IMR-90 (cell line): ENCODE data around the gene IL13RA1. TPM values are rescaled to one million over a fixed set of nuclear protein-coding genes. Genes with fewer than 3 reads are reported as not detected.
A peak's percentile ranks its signal among the peaks of the same experiment; 100 is the strongest.

Experiments
- ATAC-seq: fragments of 200-7000 bp; cut with Tn5 transposase; 2 replicates; pipeline ENCODE4 v1.9.1; 2020; ENCODE audit warnings: low read depth, mild to moderate bottlenecking, moderate library complexity
- BruUV-seq: library from RNA; stranded (reverse); fragments of 400-500 nt; replicated peaks from 2 replicates; lab custom pipeline; 2021; lab: Mats Ljungman, UMichigan
- CTCF ChIA-PET: fragments of 300-600 bp; formaldehyde crosslinking; extraction: SDS; loops from one replicate; lab custom pipeline; 2021; ENCODE audit warnings: antibody characterized with exemption; lab: Yijun Ruan, JAX
- POLR2A ChIA-PET: fragments of 300-600 bp; sonication (Branson Sonifier 250); formaldehyde crosslinking; loops from one replicate; lab custom pipeline; 2022; ENCODE audit warnings: antibody characterized with exemption; ENCODE audit not compliant: unreplicated experiment; lab: Charles Lee
- DNase-seq: peaks from one replicate; pipeline ENCODE4 v3.0.0; 2013
- H2AFZ ChIP-seq: replicated peaks from 2 replicates; pipeline ENCODE3; 2013; ENCODE audit warnings: low read length, mild to moderate bottlenecking; ENCODE audit not compliant: poor library complexity
- H2AK5ac ChIP-seq: 2 replicates; pipeline ENCODE4 v1.6.1; 2013; ENCODE audit warnings: low read depth, low read length, inconsistent platforms
- H2AK9ac ChIP-seq: replicated peaks from 2 replicates; pipeline ENCODE3; 2013; ENCODE audit warnings: mild to moderate bottlenecking, low read depth, low read length, moderate library complexity; ENCODE audit not compliant: poor library complexity
- H2BK120ac ChIP-seq: 2 replicates; pipeline ENCODE4 v1.6.1; 2013; ENCODE audit warnings: low read depth, low read length, inconsistent platforms
- H2BK15ac ChIP-seq: 3 replicates; pipeline ENCODE4 v1.6.1; 2013; ENCODE audit warnings: low read depth, low read length, inconsistent platforms
- H2BK20ac ChIP-seq: 2 replicates; pipeline ENCODE4 v1.6.1; 2013; ENCODE audit warnings: low read depth, mild to moderate bottlenecking, inconsistent platforms, low read length, moderate library complexity
- H2BK5ac ChIP-seq: 2 replicates; pipeline ENCODE4 v1.6.1; 2013; ENCODE audit warnings: mild to moderate bottlenecking, low read depth, low read length, inconsistent platforms; ENCODE audit not compliant: poor library complexity, severe bottlenecking
- H3K14ac ChIP-seq: replicated peaks from 2 replicates; pipeline ENCODE4 v1.6.1; 2013; ENCODE audit warnings: low read depth, low read length, inconsistent platforms
- H3K18ac ChIP-seq: 2 replicates; pipeline ENCODE4 v1.6.1; 2013; ENCODE audit warnings: low read depth, low read length, control low read depth
- H3K23ac ChIP-seq: 2 replicates; pipeline ENCODE4 v1.6.1; 2013; ENCODE audit warnings: low read depth, low read length, inconsistent platforms
- H3K27ac ChIP-seq: 2 replicates; pipeline ENCODE4 v1.5.1; 2013; ENCODE audit warnings: mild to moderate bottlenecking, control low read depth, low read length; ENCODE audit not compliant: insufficient read depth
- H3K27me3 ChIP-seq: 2 replicates; pipeline ENCODE4 v1.6.1; 2013; ENCODE audit warnings: low read length; ENCODE audit not compliant: control insufficient read depth, insufficient read depth
- H3K36me3 ChIP-seq: 2 replicates; pipeline ENCODE4 v1.6.1; 2013; ENCODE audit warnings: low read length, mixed read lengths; ENCODE audit not compliant: control insufficient read depth, insufficient read depth
- H3K4ac ChIP-seq: 2 replicates; pipeline ENCODE4 v1.6.1; 2013; ENCODE audit warnings: low read depth, low read length, inconsistent platforms
- H3K4me1 ChIP-seq: 2 replicates; pipeline ENCODE4 v1.6.1; 2013; ENCODE audit warnings: low read length, mixed read lengths; ENCODE audit not compliant: control insufficient read depth, insufficient read depth
- H3K4me2 ChIP-seq: 2 replicates; pipeline ENCODE4 v1.6.1; 2013; ENCODE audit warnings: low read depth, mild to moderate bottlenecking, control low read depth, low read length, moderate library complexity
- H3K4me3 ChIP-seq: 2 replicates; pipeline ENCODE4 v1.5.1; 2013; ENCODE audit warnings: low read depth, mild to moderate bottlenecking, control low read depth, low read length, moderate library complexity; ENCODE audit not compliant: insufficient read depth
- H3K56ac ChIP-seq: 2 replicates; pipeline ENCODE4 v1.6.1; 2013; ENCODE audit warnings: low read length, inconsistent platforms; ENCODE audit not compliant: insufficient read depth; ENCODE audit errors: extremely low read depth
- H3K79me1 ChIP-seq, 2 experiments: 2 replicates each; pipeline ENCODE4 v1.6.1; 2013; ENCODE audit warnings: low read length in 2 of 2, inconsistent platforms in 1 of 2, low read depth in 1 of 2
- H3K9ac ChIP-seq: 2 replicates; pipeline ENCODE4 v1.6.1; 2013; ENCODE audit warnings: low read depth, low read length, control low read depth
- H3K9me1 ChIP-seq: 2 replicates; pipeline ENCODE4 v1.6.1; 2013; ENCODE audit warnings: low read length, inconsistent platforms; ENCODE audit not compliant: insufficient read depth
- H3K9me3 ChIP-seq: 2 replicates; pipeline ENCODE4 v1.6.1; 2013; ENCODE audit warnings: low read length; ENCODE audit not compliant: control insufficient read depth, insufficient read depth
- H4K20me1 ChIP-seq: 2 replicates; pipeline ENCODE4 v1.6.1; 2013; ENCODE audit warnings: low read length, inconsistent platforms; ENCODE audit not compliant: insufficient read depth
- H4K5ac ChIP-seq: 2 replicates; pipeline ENCODE4 v1.6.1; 2013; ENCODE audit warnings: mild to moderate bottlenecking, low read depth, low read length, control low read depth
- H4K8ac ChIP-seq, 2 experiments: 2 replicates each; pipeline ENCODE4 v1.6.1; 2013; ENCODE audit warnings: low read depth in 2 of 2, low read length in 2 of 2, control low read depth in 1 of 2, inconsistent platforms in 1 of 2
- H4K91ac ChIP-seq: 2 replicates; pipeline ENCODE4 v1.6.1; 2013; ENCODE audit warnings: low read depth, low read length, inconsistent platforms; ENCODE audit not compliant: insufficient read depth
- BHLHE40 ChIP-seq: fragments of 150-350 bp; IDR thresholded peaks from 2 replicates; pipeline ENCODE4 v1.6.1; 2016; ENCODE audit warnings: mild to moderate bottlenecking, low read depth, low read length
- CEBPB ChIP-seq: IDR thresholded peaks from 2 replicates; pipeline ENCODE4 v1.6.1; 2012; ENCODE audit warnings: low read depth, low read length, improper control_type of control experiment
- CHD1 ChIP-seq: IDR thresholded peaks from 2 replicates; pipeline ENCODE4 v1.6.1; 2012; ENCODE audit warnings: low read depth, low read length, improper control_type of control experiment
- CTCF ChIP-seq: conservative IDR thresholded peaks from 2 replicates; pipeline ENCODE4 v1.5.1; 2012; ENCODE audit warnings: mild to moderate bottlenecking, low read depth, low read length, improper control_type of control experiment
- FOS ChIP-seq: fragments of 150-350 bp; IDR thresholded peaks from 2 replicates; pipeline ENCODE4 v1.6.1; 2016; ENCODE audit warnings: low read depth, low read length
- MAFK ChIP-seq: IDR thresholded peaks from 2 replicates; pipeline ENCODE4 v1.6.1; 2012; ENCODE audit warnings: low read depth, low read length, improper control_type of control experiment
- MAZ ChIP-seq: IDR thresholded peaks from 2 replicates; pipeline ENCODE4 v1.6.1; 2012; ENCODE audit warnings: low read depth, mild to moderate bottlenecking, low read length, improper control_type of control experiment, moderate library complexity, borderline replicate concordance
- MXI1 ChIP-seq: IDR thresholded peaks from 2 replicates; pipeline ENCODE4 v1.6.1; 2012; ENCODE audit warnings: low read depth, mild to moderate bottlenecking, low read length, moderate library complexity, borderline replicate concordance
- NFE2L2 ChIP-seq: fragments of 150-350 bp; IDR thresholded peaks from 2 replicates; pipeline ENCODE4 v1.6.1; 2016; ENCODE audit warnings: low read depth, mild to moderate bottlenecking, low read length
- POLR2A ChIP-seq: IDR thresholded peaks from 2 replicates; pipeline ENCODE4 v1.6.1; 2012; ENCODE audit warnings: mild to moderate bottlenecking, low read depth, low read length
- RAD21 ChIP-seq: IDR thresholded peaks from 2 replicates; pipeline ENCODE4 v1.6.1; 2012; ENCODE audit warnings: low read length, improper control_type of control experiment
- RCOR1 ChIP-seq: IDR thresholded peaks from 2 replicates; pipeline ENCODE4 v1.6.1; 2012; ENCODE audit warnings: mild to moderate bottlenecking, low read length, improper control_type of control experiment; ENCODE audit not compliant: insufficient replicate concordance
- RFX5 ChIP-seq: IDR thresholded peaks from 2 replicates; pipeline ENCODE4 v1.8.0; 2012; ENCODE audit warnings: low read depth, mild to moderate bottlenecking, low read length, moderate library complexity
- SMC3 ChIP-seq: fragments of 150-350 bp; IDR thresholded peaks from 2 replicates; pipeline ENCODE4 v1.6.1; 2016; ENCODE audit warnings: low read depth, mild to moderate bottlenecking, antibody characterized with exemption, low read length, moderate library complexity
- USF2 ChIP-seq: fragments of 150-350 bp; IDR thresholded peaks from 2 replicates; pipeline ENCODE4 v1.6.1; 2017; ENCODE audit warnings: mild to moderate bottlenecking, antibody characterized with exemption, low read length, low read depth
- whole genome bisulfite sequencing, 2 experiments: methylation state at CpG; one replicate each; pipeline versions ENCODE4 v1.1.5 to v1.1.7; 2013; ENCODE audit warnings: missing lambda C conversion rate in 2 of 2; ENCODE audit not compliant: insufficient read length in 1 of 2; ENCODE audit errors: extremely low coverage in 2 of 2; 5-methylcytosine and 5-hydroxymethylcytosine counted together
- dilution Hi-C: fragments of 300-500 bp; cut with HindIII; formaldehyde crosslinking; loops from one replicate; pipeline ENCODE4 v1.14.3; 2018; ENCODE audit warnings: low sequenced_read_pairs; ENCODE audit not compliant: unreplicated experiment
- in situ Hi-C: fragments of 300-500 bp; cut with MboI; formaldehyde crosslinking; loops from 3 replicates; pipeline ENCODE4 v1.14.3; 2019; ENCODE audit warnings: low sequenced_read_pairs, inconsistent platforms, mixed read lengths
- intact Hi-C: fragments of 100-400 bp; cut with micrococcal nuclease; formaldehyde crosslinking; loops from 2 replicates; pipeline ENCODE4 v1.10.0; 2022
- polyA plus RNA-seq, 3 experiments: library from polyadenylated mRNA; depleted of rRNA; stranded (reverse); fragments of >200 nt; gene quantifications; 2 replicates each; pipeline ENCODE4 v1.2.3, GENCODE V29; 2012; ENCODE audit warnings: low replicate concordance in 1 of 3
- total RNA-seq: library from RNA; depleted of rRNA; stranded (reverse); fragments of >200 nt; gene quantifications from 2 replicates; pipeline ENCODE4 v1.2.3, GENCODE V29; 2012
- TF ChIP-seq, protein P1 (sequence below): fragments of 150-350 bp; IDR thresholded peaks from 2 replicates; pipeline ENCODE4 v1.6.1; 2016; ENCODE audit warnings: low read depth, mild to moderate bottlenecking, low read length, moderate library complexity, borderline replicate concordance

Gene IL13RA1
- total and polyA plus RNA-seq, 2 of the 4 experiments (the other 2 are of a cell fraction), result 24.2 to 31.7 TPM

DNA sequence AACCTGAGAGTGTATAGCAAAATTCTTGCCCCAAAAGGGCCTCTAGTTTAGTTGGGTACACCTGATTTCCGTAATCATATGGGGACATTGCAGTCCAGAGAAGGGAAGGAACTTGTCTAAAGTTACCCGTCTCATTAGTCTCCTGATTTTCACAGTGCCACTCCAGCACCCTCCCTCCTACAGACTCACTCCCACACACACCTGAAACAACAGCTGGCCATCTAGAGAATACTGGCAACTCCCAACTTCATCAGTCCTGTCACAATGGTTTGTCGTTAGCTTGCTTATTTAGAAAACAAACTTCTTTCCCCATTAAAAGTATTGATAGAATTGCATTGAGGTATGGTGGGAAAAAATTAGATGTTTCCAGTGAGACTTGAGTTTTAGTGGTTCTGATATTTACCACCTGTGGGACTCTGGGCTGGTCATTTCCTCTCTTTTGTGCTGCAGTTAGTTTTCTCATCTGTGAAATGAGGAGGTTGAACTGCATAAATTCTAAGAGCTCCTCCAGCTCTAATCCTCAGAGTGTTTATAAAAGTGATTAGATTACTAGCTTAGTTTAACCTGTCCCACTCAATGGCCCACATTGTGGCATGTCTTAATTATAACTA lies 1.7 kb downstream of the IL13RA1 start:
- Histone ChIP-seq H3K56ac (no peak overlapping the region), H3K14ac (no peak overlapping the region), H2BK120ac (no peak overlapping the region), H3K27me3 (no peaks in the 10 kb centered on the region), H3K4me1 (peaks cover 9% of the 10 kb centered on the region), H2AK5ac (no peak overlapping the region), H3K79me1 (peaks cover 0 to 6% of the 10 kb centered on the region in 2 experiments; a peak in 1 of 4 replicates), H2BK5ac (no peak overlapping the region), H3K9me3 (no peaks in the 10 kb centered on the region), H2BK15ac (no peak overlapping the region), H3K4ac (no peak overlapping the region), H3K18ac (no peak overlapping the region), H3K9me1 (peaks cover 3% of the 10 kb centered on the region; the same call in 1 of the 2 replicates), H3K23ac (no peak overlapping the region), H4K20me1 (no peaks in the 10 kb centered on the region), H3K4me3 (no peak overlapping the region), H3K27ac (no peak overlapping the region), H4K8ac (no peak overlapping the region), H2AK9ac (no peak overlapping the region), H4K5ac (no peak overlapping the region), H2AFZ (no peak overlapping the region), H2BK20ac (no peak overlapping the region), H4K91ac (no peak overlapping the region), H3K4me2 (0 out of 2 replicates have a peak overlapping the region, but pooled peaks have one; percentile 16), H3K36me3 (no peaks in the 10 kb centered on the region), H3K9ac (no peak overlapping the region)
- no peak for DNase-seq
- in situ Hi-C loops (no loop called here), intact Hi-C loops (no loop called here), dilution Hi-C loops (no loop called here)
- POLR2A ChIA-PET, result no interaction called here
- no CpG with 5 or more reads among the region's 3 CpGs for WGBS, 2 experiments
- no peak for ATAC-seq
- CTCF ChIA-PET, result no interaction called here
- BruUV-seq, result no TSS peak
- TF ChIP-seq MAZ, result no peak
- TF ChIP-seq CTCF, result no peak
- TF ChIP-seq POLR2A, result no peak
- TF ChIP-seq MAFK, result no peak
- no peak for TF ChIP-seq CHD1
- TF ChIP-seq RFX5, result no peak
- no peak for TF ChIP-seq RAD21
- TF ChIP-seq CEBPB, result no peak
- TF ChIP-seq NFE2L2, result no peak
- TF ChIP-seq FOS, result no peak
- TF ChIP-seq USF2, result no peak
- TF ChIP-seq, protein P1, sequence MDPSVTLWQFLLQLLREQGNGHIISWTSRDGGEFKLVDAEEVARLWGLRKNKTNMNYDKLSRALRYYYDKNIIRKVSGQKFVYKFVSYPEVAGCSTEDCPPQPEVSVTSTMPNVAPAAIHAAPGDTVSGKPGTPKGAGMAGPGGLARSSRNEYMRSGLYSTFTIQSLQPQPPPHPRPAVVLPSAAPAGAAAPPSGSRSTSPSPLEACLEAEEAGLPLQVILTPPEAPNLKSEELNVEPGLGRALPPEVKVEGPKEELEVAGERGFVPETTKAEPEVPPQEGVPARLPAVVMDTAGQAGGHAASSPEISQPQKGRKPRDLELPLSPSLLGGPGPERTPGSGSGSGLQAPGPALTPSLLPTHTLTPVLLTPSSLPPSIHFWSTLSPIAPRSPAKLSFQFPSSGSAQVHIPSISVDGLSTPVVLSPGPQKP, result no peak
- TF ChIP-seq MXI1, result no peak
- TF ChIP-seq RCOR1, result no peak
- no peak for TF ChIP-seq BHLHE40
- no peak for TF ChIP-seq SMC3
